Stimulated activated CD4-positive, alpha-beta T cell treated with anti-CD3 and anti-CD28 coated beads, Interleukin-15, amount 100 ng/mL, for 1 hour (primary cell): ENCODE data around the gene SRPK1.
"Not testable (repeated sequence)": the region's sequence is repeated elsewhere in the genome, so short reads cannot be mapped to it uniquely, and the experiment has no call there.

Source experiments
- DNase-seq, 2 donors: peaks; one replicate each; pipeline ENCODE4 v3.0.0-alpha.2; 2020; ENCODE audit warnings: low read depth in 1 of 2, low spot score in 1 of 2

The SRPK1 gene

GRCh38 chr6:35931873-35932272, 11.0 kb upstream of the SRPK1 start:
- not testable (repeated sequence) for DNase-seq

GRCh38 chr6:35931120-35931561, 10.2 kb upstream of the SRPK1 start:
- no peak for DNase-seq

- no peak for DNase-seq
These were observed 8.7 kb upstream of the SRPK1 start for GRCh38 chr6:35929601-35930000.

GRCh38 chr6:35926509-35927215, 5.8 kb upstream of the SRPK1 start:
- DNase-seq = no peak

- DNase-seq = no peak
These were observed 5.1 kb upstream of the SRPK1 start for GRCh38 chr6:35925961-35926360.

- DNase-seq = no peak
These were observed 3.2 kb upstream of the SRPK1 start for GRCh38 chr6:35924146-35924545.

GRCh38 chr6:35922139-35922554, 1.2 kb upstream of the SRPK1 start:
- DNase-seq = no peak

- peak; percentile 12 to 20 for DNase-seq
These were observed 809 bp downstream of the SRPK1 start for GRCh38 chr6:35919827-35920751.

GRCh38 chr6:35919085-35919826, 1.6 kb downstream of the SRPK1 start:
- DNase-seq = no peak

GRCh38 chr6:35916893-35917292, 4.0 kb downstream of the SRPK1 start:
- not testable (repeated sequence) for DNase-seq

GRCh38 chr6:35916056-35916455, 4.8 kb downstream of the SRPK1 start:
- no peak for DNase-seq

GRCh38 chr6:35914536-35914935, 6.4 kb downstream of the SRPK1 start:
- DNase-seq = no peak

- DNase-seq = no peak
These were observed 8.8 kb downstream of the SRPK1 start for GRCh38 chr6:35911871-35912653.

GRCh38 chr6:35909571-35909970, 11.3 kb downstream of the SRPK1 start:
- DNase-seq = not testable (repeated sequence)

- DNase-seq = not testable (repeated sequence)
These were observed 12.0 kb downstream of the SRPK1 start for GRCh38 chr6:35908753-35909401.

- no peak for DNase-seq
These were observed 13.1 kb downstream of the SRPK1 start for GRCh38 chr6:35907750-35908149.

GRCh38 chr6:35906499-35906846, 14.4 kb downstream of the SRPK1 start:
- no peak for DNase-seq

- no peak for DNase-seq
These were observed 14.9 kb downstream of the SRPK1 start for GRCh38 chr6:35905841-35906498.

GRCh38 chr6:35905141-35905785, 15.6 kb downstream of the SRPK1 start:
- DNase-seq = no peak
